ENCODE data around the gene CIC.

The CIC gene

GRCh38 chr19:42228641-42229040, 40.4 kb upstream of the CIC start:
- Histone ChIP-seq H3K4me3 (ENCODE audit: insufficient read depth, low read length, poor library complexity, severe bottlenecking) (no peak overlapping the region), H3K4me2 (ENCODE audit: low read depth, low read length, poor library complexity, severe bottlenecking) (no peak overlapping the region), H2AFZ (ENCODE audit: low read depth, low read length, severe bottlenecking) (no peak overlapping the region), H3K79me2 (ENCODE audit: insufficient read depth, low read length) (no peaks in the 10 kb centered on the region), H3K27me3 (ENCODE audit: low read length) (no peaks in the 10 kb centered on the region), H3K9me3 (ENCODE audit: insufficient read depth, low read length) (no peaks in the 10 kb centered on the region), H3K9me2 (replicated peaks; ENCODE audit: insufficient read depth, low read length) (no peaks in the 10 kb centered on the region), H3F3A (ENCODE audit: insufficient read depth) (peaks cover 10% of the 10 kb centered on the region; the same call in 1 of the 2 replicates), H3K36me3 (ENCODE audit: low read length) (no peaks in the 10 kb centered on the region; the same call in 1 of the 2 replicates), H3K27ac (ENCODE audit: low read depth, low read length) (no peak overlapping the region), H3K9ac (ENCODE audit: low read length) (no peak overlapping the region), H4K20me1 (ENCODE audit: low read depth, low read length) (0 out of 2 replicates have a peak, but pooled peaks cover 4% of the 10 kb centered on the region)
- TF ChIP-seq EZH2phosphoT487 (conservative IDR thresholded peaks at IDR 0.05; ENCODE audit: low read length) = no peak
- TF ChIP-seq, protein P1, sequence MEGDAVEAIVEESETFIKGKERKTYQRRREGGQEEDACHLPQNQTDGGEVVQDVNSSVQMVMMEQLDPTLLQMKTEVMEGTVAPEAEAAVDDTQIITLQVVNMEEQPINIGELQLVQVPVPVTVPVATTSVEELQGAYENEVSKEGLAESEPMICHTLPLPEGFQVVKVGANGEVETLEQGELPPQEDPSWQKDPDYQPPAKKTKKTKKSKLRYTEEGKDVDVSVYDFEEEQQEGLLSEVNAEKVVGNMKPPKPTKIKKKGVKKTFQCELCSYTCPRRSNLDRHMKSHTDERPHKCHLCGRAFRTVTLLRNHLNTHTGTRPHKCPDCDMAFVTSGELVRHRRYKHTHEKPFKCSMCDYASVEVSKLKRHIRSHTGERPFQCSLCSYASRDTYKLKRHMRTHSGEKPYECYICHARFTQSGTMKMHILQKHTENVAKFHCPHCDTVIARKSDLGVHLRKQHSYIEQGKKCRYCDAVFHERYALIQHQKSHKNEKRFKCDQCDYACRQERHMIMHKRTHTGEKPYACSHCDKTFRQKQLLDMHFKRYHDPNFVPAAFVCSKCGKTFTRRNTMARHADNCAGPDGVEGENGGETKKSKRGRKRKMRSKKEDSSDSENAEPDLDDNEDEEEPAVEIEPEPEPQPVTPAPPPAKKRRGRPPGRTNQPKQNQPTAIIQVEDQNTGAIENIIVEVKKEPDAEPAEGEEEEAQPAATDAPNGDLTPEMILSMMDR (IDR thresholded peaks at IDR 0.05; ENCODE audit: insufficient read depth, low read length, poor library complexity, severe bottlenecking) = no peak

DNA sequence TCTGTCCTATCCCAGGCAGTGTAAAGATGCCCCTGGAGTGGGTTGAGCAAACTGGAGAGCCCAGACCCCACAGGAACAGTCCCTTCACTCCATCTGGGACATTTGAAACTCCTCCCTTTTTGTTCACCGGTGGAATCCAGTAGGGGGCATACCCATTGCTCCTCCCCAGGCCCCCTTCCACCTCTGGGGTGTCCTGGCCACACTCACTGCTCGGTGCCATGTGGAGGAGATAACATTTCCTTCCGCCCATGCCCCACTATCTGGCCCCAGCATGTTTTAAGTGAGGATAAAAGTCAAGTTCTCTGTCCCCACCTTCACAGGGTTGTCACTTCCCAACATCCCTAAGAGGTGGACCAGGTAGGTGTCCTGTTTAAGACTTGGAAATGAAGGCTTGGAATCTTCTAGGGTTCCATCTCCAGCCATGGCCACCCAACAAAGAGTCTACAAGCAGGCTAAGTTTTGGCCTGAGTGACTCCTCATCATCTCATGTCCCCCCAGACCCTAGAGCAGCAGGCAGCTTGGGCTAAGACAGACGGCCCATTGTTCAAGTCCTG, 39.7 kb upstream of the CIC start:
- H3F3A ChIP-seq (ENCODE audit: insufficient read depth) = peaks cover 10% of the 10 kb centered on the region; the same call in 1 of the 2 replicates
- no peaks in the 10 kb centered on the region for H3K27me3 ChIP-seq (ENCODE audit: low read length)
- H3K79me2 ChIP-seq (ENCODE audit: insufficient read depth, low read length) = no peaks in the 10 kb centered on the region
- H3K9me3 ChIP-seq (ENCODE audit: insufficient read depth, low read length) = no peaks in the 10 kb centered on the region
- H2AFZ ChIP-seq (ENCODE audit: low read depth, low read length, severe bottlenecking) = no peak overlapping the region
- no peak for TF ChIP-seq EZH2phosphoT487 (conservative IDR thresholded peaks at IDR 0.05; ENCODE audit: low read length)
- TF ChIP-seq, protein P1 (IDR thresholded peaks at IDR 0.05; ENCODE audit: insufficient read depth, low read length, poor library complexity, severe bottlenecking) = no peak
- H3K36me3 ChIP-seq (ENCODE audit: low read length) = no peaks in the 10 kb centered on the region; the same call in 1 of the 2 replicates
- no peak overlapping the region for H3K27ac ChIP-seq (ENCODE audit: low read depth, low read length)
- H3K9ac ChIP-seq (ENCODE audit: low read length) = no peak overlapping the region
- 0 out of 2 replicates have a peak, but pooled peaks cover 4% of the 10 kb centered on the region for H4K20me1 ChIP-seq (ENCODE audit: low read depth, low read length)
- no peaks in the 10 kb centered on the region for H3K9me2 ChIP-seq (replicated peaks; ENCODE audit: insufficient read depth, low read length)
- no peak overlapping the region for H3K4me3 ChIP-seq (ENCODE audit: insufficient read depth, low read length, poor library complexity, severe bottlenecking)
- no peak overlapping the region for H3K4me2 ChIP-seq (ENCODE audit: low read depth, low read length, poor library complexity, severe bottlenecking)

- H3K79me2 ChIP-seq (ENCODE audit: insufficient read depth, low read length) = no peaks in the 10 kb centered on the region
- TF ChIP-seq EZH2phosphoT487 (conservative IDR thresholded peaks at IDR 0.05; ENCODE audit: low read length) = no peak
- TF ChIP-seq, protein P1 (IDR thresholded peaks at IDR 0.05; ENCODE audit: insufficient read depth, low read length, poor library complexity, severe bottlenecking) = no peak
- H3K9me3 ChIP-seq (ENCODE audit: insufficient read depth, low read length) = no peaks in the 10 kb centered on the region
- 0 out of 2 replicates have a peak, but pooled peaks cover 4% of the 10 kb centered on the region for H4K20me1 ChIP-seq (ENCODE audit: low read depth, low read length)
- H3K9ac ChIP-seq (ENCODE audit: low read length) = no peak overlapping the region
- H3K27me3 ChIP-seq (ENCODE audit: low read length) = no peaks in the 10 kb centered on the region
- no peak overlapping the region for H3K4me3 ChIP-seq (ENCODE audit: insufficient read depth, low read length, poor library complexity, severe bottlenecking)
- no peak overlapping the region for H3K4me2 ChIP-seq (ENCODE audit: low read depth, low read length, poor library complexity, severe bottlenecking)
- peaks cover 10% of the 10 kb centered on the region; the same call in 1 of the 2 replicates for H3F3A ChIP-seq (ENCODE audit: insufficient read depth)
- H3K36me3 ChIP-seq (ENCODE audit: low read length) = no peaks in the 10 kb centered on the region; the same call in 1 of the 2 replicates
- H3K9me2 ChIP-seq (replicated peaks; ENCODE audit: insufficient read depth, low read length) = no peaks in the 10 kb centered on the region
- no peak overlapping the region for H2AFZ ChIP-seq (ENCODE audit: low read depth, low read length, severe bottlenecking)
- H3K27ac ChIP-seq (ENCODE audit: low read depth, low read length) = no peak overlapping the region
These were observed 39.1 kb upstream of the CIC start for GRCh38 chr19:42229855-42230351.
